HG02870 (cell line): Measurements from ENCODE around the gene ARHGEF19.
"Not testable (repeated sequence)": the region's sequence is repeated elsewhere in the genome, so short reads cannot be mapped to it uniquely, and the experiment has no call there.

Experiments used
- ATAC-seq: cut with Tn5 transposase; IDR thresholded peaks from one replicate; pipeline ENCODE4 v1.9.1; 2021; ENCODE audit warnings: mild to moderate bottlenecking, moderate library complexity; ENCODE audit not compliant: unreplicated experiment

ARHGEF19 gene

DNA sequence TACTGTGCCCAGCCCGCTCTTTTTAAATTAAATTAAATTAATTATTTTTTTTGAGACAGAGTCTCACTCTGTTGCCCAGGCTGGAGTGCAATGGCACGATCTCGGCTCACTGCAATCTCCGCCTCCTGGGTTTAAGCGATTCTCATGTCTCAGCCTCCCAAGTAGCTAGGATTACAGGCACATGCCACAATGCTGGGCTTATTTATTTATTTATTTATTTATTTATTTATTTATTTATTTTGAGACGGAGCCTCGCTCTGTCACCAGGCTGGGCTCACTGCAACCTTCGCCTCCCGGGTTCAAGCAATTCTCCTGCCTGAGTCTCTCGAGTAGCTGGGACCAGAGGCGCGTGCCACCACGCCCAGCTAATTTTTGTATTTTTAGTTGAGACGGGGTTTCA lies 10.3 kb upstream of the ARHGEF19 start:
- not testable (repeated sequence) for ATAC-seq

DNA sequence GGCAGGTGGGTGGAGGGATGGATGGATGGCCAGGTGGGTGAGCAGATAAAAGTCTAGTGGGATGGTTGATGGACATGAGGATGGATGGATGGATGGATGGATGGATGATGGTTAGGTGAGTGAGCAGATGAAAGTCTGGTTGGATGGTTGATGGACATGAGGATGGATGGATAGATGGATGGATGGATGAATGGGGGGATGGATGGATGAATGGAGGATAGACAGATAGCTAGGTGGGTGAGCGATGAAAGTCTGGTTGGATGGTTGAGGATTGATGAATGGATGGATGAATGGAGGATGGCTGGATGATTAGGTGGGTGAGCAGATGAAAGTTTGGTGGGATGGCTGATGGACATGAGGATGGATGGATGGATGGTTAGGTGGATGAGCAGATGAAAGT lies 9.0 kb upstream of the ARHGEF19 start:
- no peak for ATAC-seq

DNA sequence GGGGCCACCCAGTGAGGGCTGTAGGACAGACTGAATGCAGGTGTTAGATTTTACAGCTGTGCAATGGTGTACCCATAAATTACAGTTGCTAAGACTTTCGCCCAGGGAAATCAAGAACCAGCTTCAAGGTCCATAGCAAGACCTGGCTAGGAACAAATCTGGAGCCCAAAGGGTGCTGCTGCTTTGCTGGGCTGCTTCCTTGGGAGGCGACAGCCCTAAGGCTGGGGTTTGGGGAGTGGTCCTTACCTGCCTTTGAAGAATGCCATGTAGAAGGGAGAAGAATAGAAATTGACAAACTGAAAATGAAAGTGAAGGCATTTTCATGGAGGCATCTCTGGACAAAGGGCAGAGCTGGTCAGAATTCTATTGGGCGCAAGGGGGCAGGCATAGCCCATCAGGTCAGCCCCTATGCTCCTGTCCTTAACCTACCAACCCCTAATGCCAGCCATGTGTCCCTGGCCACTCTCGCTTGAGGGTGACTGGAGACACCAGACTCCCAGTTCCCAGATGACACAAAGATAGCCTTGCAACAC lies 7.6 kb upstream of the ARHGEF19 start:
- no peak for ATAC-seq

DNA sequence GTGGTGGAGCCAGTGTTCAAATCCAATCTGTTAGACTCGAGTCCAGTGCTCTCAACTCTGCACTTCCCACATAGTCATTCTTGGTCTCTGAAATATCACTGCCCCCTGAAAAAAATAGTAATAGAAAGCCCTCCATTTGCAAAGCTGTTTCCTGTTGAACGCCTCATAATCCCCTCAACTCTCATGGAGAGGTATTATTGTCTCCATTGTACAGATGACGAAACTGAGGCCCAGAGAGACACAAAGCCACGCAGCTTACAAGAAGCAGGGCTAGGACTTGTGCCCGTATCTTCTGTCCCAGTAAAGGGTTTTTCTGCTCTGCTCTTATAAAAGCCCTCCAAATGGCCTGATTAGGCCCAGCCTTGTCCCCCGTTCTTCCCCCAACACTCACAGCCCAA lies 6.2 kb upstream of the ARHGEF19 start:
- no peak for ATAC-seq

DNA sequence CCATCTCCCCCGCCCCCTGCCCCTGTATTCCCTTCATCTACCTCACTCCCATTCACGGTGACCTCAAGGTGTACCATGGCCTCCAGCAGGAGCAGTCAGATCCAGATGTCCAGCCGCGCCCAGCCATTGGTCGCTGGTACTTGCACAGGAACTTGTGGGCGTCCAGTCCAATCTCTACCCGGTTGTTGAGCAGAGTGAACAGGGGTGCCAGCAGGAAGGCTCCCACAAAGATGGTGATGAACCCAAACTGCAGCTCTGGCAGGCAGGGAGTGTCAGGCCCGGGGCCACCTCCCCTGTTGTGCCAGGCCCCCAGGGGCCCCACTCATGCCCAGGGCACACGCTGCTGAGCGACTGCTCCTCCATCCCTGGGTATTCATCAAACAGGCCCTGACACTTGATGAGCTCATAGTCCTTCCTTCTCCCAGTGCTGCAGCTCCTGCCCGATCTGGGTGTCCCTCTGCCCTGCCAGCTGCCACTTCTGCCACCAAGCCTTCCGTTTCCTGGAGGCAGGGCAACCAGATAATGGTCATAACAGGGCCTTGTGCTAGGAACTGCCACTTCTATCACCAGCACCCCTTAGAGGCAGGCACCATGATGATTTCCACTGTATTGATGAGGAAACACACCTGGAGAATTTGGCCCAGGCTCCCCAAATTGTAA lies 5.7 kb upstream of the ARHGEF19 start:
- ATAC-seq = no peak

DNA sequence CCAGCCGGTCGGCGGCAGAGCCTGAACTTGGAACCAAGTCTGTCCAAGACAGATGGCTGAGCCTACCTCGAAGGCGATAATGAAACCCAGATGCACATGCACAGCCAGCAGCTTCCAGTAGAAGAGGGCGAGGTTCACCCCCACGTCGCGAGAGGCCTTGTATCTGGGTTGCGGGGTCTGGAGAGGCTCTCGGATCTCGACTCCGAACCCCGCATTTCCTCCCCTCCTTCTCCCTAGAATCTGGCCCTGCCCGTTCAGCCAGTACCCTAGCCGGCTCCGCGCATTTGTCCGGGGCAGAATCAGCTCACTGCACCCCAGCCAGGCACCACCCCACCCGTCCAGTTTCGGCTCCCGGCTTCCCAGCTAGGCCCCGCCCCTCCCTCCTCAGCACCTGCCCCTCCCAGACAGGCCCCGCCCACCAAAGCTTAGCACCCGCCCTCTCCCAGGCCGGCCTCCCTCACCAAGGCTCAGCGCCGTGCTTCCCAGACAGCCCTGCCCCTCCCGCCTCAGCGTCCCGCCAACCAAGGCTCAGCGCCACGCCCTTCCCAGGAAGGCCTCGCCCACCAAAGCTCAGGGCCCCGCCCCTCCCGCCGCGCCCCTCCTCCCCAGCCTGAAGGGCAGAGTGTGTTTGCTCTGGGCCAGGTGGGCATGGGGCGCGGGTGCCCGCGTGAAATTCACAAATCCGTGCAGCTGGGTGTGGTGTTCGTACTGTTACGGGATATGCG lies 4.8 kb upstream of the ARHGEF19 start:
- ATAC-seq = peak; percentile 88

DNA sequence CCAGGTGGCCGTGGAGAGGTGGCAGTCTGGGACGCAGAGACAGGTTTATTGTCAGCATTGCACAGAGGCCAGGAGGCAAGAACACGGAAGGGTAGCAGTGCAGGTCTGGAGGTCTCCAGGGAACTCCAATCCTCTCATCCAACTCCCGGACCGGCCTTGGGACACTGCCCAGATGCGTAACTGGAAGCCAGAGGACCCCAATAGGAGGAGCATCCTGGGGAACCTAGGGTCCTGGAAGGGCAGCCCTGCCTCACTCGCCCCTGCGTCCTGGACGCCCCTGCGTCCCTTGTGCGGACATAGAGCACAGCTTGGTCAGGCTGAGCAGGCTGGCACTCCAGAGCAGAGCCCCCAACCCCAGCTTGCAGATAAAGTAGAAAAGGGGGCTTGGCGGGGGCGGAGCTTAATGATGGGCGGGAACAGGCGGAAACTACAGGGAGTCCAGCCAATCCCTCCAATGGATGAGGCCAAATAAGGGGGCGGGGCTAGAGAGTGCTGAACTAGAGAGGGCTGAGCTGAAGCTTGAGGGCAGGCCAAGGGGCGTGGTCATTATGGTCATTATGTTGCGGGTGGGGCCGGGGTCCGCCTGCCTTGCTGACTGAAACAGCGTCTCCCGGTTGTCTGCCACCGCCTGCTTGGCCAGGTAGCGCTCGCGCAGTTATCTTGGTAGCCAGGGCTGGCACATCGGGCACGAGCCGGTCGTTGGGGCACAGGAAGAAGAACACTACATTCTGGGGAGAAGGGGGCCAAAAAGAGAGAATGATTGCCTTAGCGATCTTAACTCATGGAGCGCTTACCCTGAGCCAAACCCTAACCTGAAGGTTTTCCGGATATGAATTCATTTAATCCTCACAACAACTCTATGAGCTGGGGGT lies 3.7 kb upstream of the ARHGEF19 start:
- ATAC-seq = no peak

DNA sequence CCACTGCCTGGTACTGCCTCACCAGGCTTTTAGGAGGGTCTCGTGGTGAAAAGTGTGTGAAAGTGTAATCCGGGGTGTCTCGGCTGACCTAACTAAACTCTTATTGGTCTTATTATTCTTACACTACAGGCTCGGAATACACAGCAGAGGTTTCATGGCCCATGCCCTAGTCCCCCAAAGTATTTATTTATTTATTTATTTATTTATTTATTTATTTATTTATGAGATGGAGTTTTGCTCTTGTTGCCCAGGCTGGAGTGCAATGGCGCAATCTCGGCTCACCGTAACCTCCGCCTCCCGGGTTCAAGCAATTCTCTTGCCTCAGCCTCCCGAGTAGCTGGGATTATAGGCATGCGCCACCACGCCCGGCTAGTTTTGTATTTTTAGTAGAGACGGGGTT lies 2.8 kb upstream of the ARHGEF19 start:
- not testable (repeated sequence) for ATAC-seq

DNA sequence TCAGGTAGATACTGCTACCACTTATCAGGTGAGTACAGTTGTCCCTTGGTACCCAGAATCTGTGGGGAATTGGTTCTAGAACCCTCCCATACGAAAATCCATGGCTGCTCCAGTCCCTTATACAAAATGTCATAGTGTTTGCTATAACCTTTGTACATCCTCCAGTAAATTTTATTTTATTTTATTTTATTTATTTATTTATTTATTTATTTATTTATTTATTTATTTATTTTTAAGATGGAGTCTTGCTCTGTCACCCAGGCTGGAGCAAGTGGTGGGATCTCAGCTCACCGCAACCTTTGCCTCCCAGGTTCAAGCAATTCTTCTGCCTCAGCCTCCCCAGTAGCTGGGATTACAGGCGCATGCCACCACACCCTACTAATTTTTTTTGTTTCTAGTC lies 1.1 kb upstream of the ARHGEF19 start:
- not testable (repeated sequence) for ATAC-seq

DNA sequence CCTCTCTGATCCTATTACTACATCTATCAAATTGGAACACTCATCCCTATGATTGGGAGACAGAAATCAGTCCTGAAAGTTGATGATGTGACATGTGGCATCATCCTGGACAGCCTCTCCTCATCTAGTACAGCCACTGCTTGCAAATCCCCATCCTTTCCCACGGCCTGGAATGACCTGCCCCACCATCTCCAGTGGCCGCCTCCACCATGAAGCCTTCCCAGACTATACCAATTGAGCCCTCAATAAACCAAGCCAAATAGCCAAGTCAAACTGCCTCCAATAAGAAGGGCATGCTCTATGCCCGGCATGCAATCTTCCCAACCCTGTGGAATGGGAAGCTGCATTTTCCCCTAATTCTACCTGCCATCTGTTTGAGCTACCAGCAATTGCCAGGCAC lies 561 bp upstream of the ARHGEF19 start:
- no peak for ATAC-seq

DNA sequence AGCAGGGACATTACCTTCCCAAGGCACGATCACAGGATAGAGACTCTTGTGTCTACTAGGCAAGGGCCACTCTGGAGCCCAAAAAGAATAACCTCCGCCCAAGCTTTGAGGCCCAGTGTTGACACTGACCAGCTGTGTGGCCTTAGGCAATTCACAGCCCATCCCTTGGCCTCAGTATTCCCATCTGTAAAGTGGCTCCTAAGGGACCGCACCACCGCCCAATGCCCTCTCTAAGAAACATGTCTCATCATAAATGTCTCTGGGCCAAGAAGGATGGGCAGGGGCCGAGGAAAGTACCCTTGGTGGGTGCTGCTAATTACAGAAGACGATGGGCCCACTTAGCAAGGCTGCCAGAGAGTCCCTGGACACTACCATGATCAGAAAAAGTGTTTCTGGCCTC lies 628 bp downstream of the ARHGEF19 start:
- ATAC-seq = no peak

DNA sequence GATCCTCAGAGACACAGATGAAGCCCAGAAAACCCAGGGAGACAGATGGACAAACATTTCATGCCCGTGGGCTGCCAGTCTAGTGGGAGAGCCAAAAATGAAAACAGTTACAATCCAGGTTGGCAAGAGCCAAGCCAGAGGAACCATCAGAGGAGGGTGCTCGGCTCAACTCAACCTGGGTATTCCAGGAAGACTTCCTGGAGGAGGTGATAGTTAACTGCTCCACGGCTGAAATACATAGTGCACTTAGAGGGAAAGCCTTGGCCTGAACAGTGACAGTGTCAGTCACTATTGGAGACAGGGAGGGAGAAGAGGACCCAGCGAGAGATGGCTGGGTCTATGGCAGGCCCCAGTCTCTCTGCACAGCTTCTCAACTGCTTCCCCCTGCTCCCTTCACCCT lies 1.9 kb downstream of the ARHGEF19 start:
- no peak for ATAC-seq

DNA sequence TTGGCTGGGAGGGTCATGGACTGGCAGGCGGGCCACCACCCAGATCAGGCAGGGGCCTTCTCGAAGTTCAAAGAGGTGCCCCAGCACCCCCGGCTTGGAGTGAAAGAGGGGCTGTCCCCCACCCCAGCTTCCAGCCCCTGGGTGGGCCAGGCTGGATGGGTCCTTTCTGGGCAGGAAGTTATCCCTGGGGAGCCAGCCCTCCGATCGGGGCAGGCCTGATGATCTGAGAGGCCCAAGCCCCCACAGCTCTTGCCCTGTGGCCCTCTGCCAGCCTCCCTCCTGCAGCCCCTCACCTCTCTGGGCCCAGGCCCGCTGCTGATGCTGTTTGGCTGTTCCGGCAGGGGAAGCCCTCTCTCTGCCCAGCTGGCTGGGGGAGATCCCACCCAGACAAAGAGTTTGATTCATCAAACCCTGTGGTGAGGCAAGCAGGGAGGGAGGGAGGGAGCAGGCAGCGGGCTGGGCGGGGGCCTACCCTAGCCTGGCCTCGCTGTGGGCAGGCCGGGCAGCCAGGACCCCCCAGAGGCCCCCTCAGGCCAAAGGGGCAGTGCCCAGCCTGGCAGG lies 2.5 kb downstream of the ARHGEF19 start:
- no peak for ATAC-seq

DNA sequence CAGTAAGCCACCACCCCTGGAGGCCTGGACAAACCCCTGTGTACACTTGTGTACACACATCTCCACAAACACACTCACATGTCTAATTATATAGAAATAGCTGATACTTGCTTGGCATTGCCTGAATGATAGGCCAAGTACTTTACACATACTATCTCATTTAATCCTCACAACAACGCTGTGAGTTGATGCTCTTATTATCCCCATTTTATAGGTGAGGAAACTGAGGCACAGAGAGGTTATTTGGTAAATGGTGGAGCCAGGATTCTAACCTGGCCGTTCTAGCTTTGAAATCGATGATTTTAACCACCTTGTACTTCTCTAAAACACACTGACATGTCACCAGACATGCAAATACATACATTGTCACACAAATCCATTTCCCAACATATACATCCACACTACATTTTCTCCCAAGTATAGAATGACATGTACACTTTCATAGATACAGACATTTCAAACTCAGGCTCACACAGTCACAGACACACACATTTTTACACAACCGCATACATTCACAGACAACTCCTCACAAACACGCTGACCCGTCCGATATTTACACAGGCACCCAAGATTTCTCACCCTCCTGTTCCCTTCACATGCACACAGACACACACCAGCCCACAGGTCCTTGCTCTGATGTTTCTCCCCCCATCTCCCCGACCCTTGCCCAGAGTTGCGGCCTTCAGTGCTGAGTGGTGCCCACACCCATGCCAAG lies 3.2 kb downstream of the ARHGEF19 start:
- no peak for ATAC-seq

DNA sequence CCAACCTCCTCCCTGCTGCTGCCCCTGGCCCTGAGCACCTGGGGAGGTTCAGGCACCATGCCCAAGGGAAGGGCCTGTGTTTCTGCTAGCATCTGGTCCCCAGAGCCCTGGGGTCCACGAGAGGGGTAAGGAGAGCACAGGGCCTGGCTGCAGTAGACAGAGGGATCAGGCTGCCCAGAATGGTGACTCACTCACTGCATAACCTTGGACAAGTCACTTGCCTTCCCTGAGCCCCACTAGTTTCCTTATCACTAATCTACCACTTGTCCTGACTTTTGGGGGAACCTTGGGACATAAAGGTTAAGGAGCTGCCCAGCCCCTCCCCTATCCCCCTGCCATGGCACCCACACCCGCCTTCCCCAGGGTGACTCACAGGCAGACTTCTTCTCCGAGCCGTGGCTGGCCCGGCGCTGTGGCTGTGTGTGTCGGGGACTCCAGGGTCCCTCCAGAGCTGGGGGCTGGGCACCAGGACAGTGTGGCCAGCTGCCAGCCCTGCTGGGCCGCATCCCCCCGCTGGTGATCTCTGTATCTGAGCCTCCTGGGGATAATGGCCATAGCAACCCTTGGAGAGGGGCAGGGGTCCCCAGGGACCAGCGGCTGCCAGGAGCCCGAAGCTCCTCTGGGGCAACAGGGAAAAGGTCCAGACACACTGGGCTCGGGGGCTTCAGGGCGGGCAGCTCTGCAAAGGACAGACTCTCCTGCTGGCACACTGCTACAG lies 4.0 kb downstream of the ARHGEF19 start:
- no peak for ATAC-seq

DNA sequence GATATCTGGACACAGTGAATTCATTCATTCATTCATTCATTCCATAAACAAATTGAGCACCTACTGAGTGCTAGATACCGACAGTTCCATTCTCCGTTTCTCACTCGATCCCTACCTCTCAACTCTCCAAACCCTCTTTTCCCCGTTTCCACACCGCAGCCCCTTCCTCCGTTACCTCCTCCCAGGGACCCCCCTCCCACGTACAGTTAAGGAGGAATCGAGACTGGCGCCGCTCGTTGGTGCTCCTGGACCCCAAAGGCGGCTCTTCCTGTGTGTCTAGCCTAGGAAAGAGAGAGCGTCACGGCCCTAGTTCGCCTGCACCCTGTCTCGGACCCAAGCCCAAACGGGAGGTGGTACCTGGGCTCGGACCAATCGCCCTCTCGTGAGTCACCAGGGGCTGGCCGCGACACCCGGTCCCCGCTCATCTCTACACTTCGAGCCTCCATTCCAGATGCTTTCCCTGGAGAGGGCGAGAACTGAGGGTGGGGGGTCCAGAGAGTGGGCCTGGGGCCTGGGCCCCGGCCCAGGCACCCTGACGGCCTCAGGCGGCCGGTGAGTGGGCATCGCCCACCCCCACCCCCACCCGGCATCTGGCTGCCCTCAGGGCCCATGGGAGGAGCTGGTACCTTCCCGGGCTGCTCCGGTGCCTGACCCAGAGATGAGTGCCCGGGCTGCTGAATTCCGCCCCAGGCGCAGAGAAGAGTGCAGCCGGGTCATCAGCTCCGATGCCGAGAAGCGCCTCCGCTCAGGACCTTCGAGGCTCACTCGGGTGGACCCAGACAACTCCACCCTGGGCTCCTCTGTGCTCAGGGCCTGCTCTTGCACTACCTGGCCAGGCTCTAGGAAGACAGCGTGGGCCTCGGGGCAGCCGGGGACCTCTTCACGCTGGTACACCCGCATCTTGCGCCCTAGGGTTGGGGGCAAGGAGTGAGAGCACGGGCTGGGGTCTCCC lies 4.9 kb downstream of the ARHGEF19 start:
- ATAC-seq = no peak

DNA sequence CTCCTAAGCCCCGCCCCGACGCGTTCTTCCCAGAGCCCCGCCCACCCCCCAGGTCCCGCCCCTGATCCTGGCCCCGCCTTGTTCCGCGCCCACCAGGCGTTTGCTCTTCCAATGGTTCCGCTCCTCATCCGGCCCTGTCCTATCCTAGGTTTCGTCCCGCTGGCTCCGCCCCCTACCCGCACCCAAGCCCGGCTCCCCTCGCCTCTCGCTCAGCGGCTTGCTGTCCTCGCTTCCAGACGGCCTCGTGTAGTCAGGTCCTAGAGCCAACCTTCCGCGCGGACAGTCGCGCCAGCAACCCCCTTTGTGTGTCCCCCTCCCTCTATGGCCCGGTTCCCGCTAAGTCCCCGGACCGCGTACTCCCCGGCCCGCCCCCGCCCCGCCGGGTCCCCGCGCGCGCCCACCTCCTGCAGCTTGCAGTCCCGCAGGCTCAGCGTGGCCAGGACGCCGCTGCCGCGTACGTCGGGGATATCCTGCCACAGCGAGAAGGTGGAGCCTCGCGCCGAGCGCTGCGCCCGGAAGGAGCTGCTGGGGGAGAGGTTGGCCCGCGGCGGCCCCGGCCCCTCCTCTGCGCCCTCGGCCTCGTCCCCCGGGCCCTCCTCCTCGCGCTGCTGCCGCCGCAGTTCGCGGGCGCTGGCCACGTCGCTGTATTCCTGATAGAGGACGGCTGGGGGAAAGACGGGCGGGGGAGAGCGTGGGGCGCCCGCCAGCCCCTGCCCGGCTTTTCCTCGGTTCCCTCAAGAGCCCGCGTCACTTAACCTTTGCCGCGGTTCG lies 5.7 kb downstream of the ARHGEF19 start:
- peak; percentile 60 for ATAC-seq
